Upper lobe of left lung (tissue), 6 donors: ENCODE measurements around the gene GDF11. TPM values are rescaled to one million over a fixed set of nuclear protein-coding genes. Genes with fewer than 3 reads are reported as not detected.

ENCODE experiments used
- ATAC-seq, 2 donors: fragments of 200-7000 bp; cut with Tn5 transposase; one replicate each; pipeline ENCODE4 v1.9.1; 2022; ENCODE audit warnings: mild to moderate bottlenecking in 2 of 2, moderate library complexity in 2 of 2; ENCODE audit not compliant: low FRiP score in 2 of 2
- DNase-seq, 2 donors: peaks; one replicate each; pipeline ENCODE4 v3.0.0-alpha.2; 2019 to 2020
- H3K27ac ChIP-seq, 4 donors: fragments of 200-600 bp; sonication (generic); one replicate each; pipeline ENCODE4 v1.5.1; 2016 to 2019
- H3K27me3 ChIP-seq, 4 donors: fragments of 200-600 bp; sonication (generic); one replicate each; pipeline ENCODE4 v1.5.1; 2017 to 2019
- H3K36me3 ChIP-seq, 4 donors: fragments of 200-600 bp; sonication (generic); one replicate each; pipeline ENCODE4 v1.5.1; 2016 to 2019
- H3K4me1 ChIP-seq, 4 donors: fragments of 200-600 bp; sonication (generic); one replicate each; pipeline ENCODE4 v1.5.1; 2018 to 2019
- H3K4me3 ChIP-seq, 4 donors: fragments of 200-600 bp; sonication (generic); one replicate each; pipeline ENCODE4 v1.5.1; 2017 to 2019; ENCODE audit warnings: mild to moderate bottlenecking in 2 of 4, moderate library complexity in 1 of 4
- H3K9me3 ChIP-seq, 4 donors: fragments of 200-600 bp; sonication (generic); one replicate each; pipeline ENCODE4 v1.5.1; 2018 to 2019
- CTCF ChIP-seq, 6 experiments: fragments of 450-650 bp in 4 of 6; fragments of 200-600 bp in 2 of 6; sonication (generic) in 2 of 6; IDR thresholded peaks; one replicate each; pipeline ENCODE4 v1.5.1; 2016 to 2019; ENCODE audit warnings: antibody characterized with exemption in 6 of 6
- EP300 ChIP-seq, 4 donors: sonication (generic); formaldehyde crosslinking; IDR thresholded peaks; one replicate each; pipeline ENCODE4 v1.5.1; 2017; ENCODE audit warnings: antibody characterized with exemption in 4 of 4, control low read depth in 2 of 4
- POLR2A ChIP-seq, 4 donors: fragments of 450-650 bp; IDR thresholded peaks; one replicate each; pipeline ENCODE4 v1.5.1; 2016 to 2017; ENCODE audit warnings: antibody characterized with exemption in 4 of 4, mild to moderate bottlenecking in 2 of 4
- POLR2AphosphoS5 ChIP-seq, 2 donors: sonication (generic); formaldehyde crosslinking; IDR thresholded peaks; one replicate each; pipeline ENCODE4 v1.5.1; 2017; ENCODE audit warnings: antibody characterized with exemption in 2 of 2
- WGBS, 2 donors: methylation state at CpG; one replicate each; pipeline ENCODE4 v1.1.5; 2017 to 2018; 5-methylcytosine and 5-hydroxymethylcytosine counted together
- total RNA-seq, 6 donors: library from RNA; depleted of rRNA in 4 of 6; stranded (reverse); fragments of >200 nt in 4 of 6; gene quantifications; one replicate each; pipeline versions ENCODE4 v1.1.0 to v1.2.1, GENCODE V29; 2016 to 2021
- donor health status: DM: no; HTN: no; CAD: no; lungs with moderate emphysema.
- donor health status: DM: no; HTN: yes; CAD: no; lungs with severe emphysema.

Gene GDF11
- total RNA-seq, 6 donors from 2014 or later, result 1.0 to 6.8 (median 2.3) TPM

GRCh38 chr12:55788546-55788945, 45.6 kb downstream of the GDF11 start:
- DNase-seq (no peak), ATAC-seq (no peak)
- TF ChIP-seq CTCF (IDR thresholded peaks at IDR 0.05), result no peak
- TF ChIP-seq EP300 (IDR thresholded peaks at IDR 0.05), result no peak
- no peak for TF ChIP-seq POLR2A (IDR thresholded peaks at IDR 0.05)
- TF ChIP-seq POLR2AphosphoS5 (IDR thresholded peaks at IDR 0.05), result no peak
- 86 to 96% methylated on average over 7 of the region's 7 CpGs for WGBS, 2 donors
- H3K36me3 ChIP-seq, result peaks cover 15 to 96% (median 71%) of the 10 kb centered on the region in 4 donors
- H3K4me1 ChIP-seq, result no peaks in the 10 kb centered on the region
- H3K27me3 ChIP-seq, result no peaks in the 10 kb centered on the region
- no peak overlapping the region for H3K27ac ChIP-seq
- H3K4me3 ChIP-seq, result no peak overlapping the region
- no peaks in the 10 kb centered on the region for H3K9me3 ChIP-seq

DNA sequence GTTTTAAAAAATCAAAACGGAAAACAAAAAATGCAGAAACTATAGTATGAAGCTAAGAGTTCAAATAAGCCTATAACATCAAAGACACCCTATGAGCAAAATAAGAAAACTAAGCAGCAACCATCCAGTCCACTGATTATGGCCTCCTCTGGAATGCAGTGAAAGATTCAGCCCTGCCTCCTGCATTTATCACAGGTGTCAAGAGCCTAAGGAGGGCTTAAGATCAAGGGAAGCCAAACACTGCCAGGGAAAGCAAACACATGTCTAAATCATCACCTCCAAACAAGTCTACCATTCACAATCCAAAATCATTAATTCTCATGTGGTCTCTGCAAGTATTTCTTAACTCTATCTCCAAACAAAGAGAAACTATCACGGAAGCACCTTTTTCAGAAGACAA, 46.2 kb downstream of the GDF11 start:
- TF ChIP-seq CTCF (IDR thresholded peaks at IDR 0.05) (no peak), POLR2A (IDR thresholded peaks at IDR 0.05) (no peak), POLR2AphosphoS5 (IDR thresholded peaks at IDR 0.05) (no peak), EP300 (IDR thresholded peaks at IDR 0.05) (no peak)
- DNase-seq (no peak), ATAC-seq (no peak)
- H3K4me3 ChIP-seq, result no peak overlapping the region
- no peaks in the 10 kb centered on the region for H3K4me1 ChIP-seq
- no peaks in the 10 kb centered on the region for H3K27me3 ChIP-seq
- H3K27ac ChIP-seq, result no peak overlapping the region
- H3K36me3 ChIP-seq, result peaks cover 14 to 96% (median 71%) of the 10 kb centered on the region in 4 donors
- H3K9me3 ChIP-seq, result no peaks in the 10 kb centered on the region
- WGBS, 2 donors, result 85 to 88% methylated on average over 2 of the region's 2 CpGs

DNA sequence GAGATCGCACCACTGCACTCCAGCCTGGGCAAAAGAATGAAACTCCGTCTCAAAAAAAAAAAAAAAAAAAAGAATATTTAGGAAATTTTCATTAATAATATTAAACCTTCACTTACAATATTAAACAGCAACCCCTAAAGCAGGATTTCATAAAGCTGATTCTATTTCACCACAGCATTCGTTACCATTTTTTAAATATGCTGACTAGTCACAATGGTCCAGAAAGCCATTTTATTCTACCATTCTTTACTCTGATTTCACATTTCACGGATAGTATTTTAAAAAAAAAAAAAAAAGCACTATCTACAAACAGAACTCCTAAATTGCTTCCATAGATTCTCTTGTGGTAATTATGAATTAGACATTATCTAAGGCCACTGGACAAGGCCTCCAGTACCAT, 47.0 kb downstream of the GDF11 start:
- 95 to 96% methylated on average over 4 of the region's 4 CpGs for WGBS, 2 donors
- Histone ChIP-seq H3K4me3 (no peak overlapping the region), H3K27me3 (no peaks in the 10 kb centered on the region), H3K36me3 (peaks cover 21 to 96% (median 71%) of the 10 kb centered on the region in 4 donors), H3K9me3 (no peaks in the 10 kb centered on the region), H3K27ac (no peak overlapping the region), H3K4me1 (no peaks in the 10 kb centered on the region)
- TF ChIP-seq POLR2A (IDR thresholded peaks at IDR 0.05) (no peak), POLR2AphosphoS5 (IDR thresholded peaks at IDR 0.05) (no peak), EP300 (IDR thresholded peaks at IDR 0.05) (no peak), CTCF (IDR thresholded peaks at IDR 0.05) (no peak)
- ATAC-seq (no peak), DNase-seq (no peak)

DNA sequence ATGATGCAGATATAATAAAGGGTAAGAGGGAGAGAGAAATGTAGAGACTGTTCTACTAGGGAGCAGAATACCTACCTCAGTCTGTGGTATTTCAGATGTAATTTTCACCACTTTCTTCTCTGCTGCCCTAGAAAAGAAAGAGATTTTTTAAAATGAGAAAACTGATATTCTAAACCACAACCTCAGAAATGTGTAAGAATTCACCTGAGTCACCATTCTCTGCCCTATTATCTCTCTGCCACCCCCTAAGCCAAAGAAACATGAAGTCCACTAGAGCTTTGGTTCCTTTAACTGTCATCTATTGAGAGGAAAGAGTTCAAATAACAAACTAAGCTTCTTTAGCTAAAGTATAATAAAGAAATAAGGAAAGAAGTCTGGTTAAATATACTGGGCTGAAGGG, 53.0 kb downstream of the GDF11 start:
- Histone ChIP-seq H3K4me1 (no peaks in the 10 kb centered on the region), H3K4me3 (no peak overlapping the region), H3K36me3 (peaks cover 30 to 94% (median 63%) of the 10 kb centered on the region in 4 donors), H3K27me3 (no peaks in the 10 kb centered on the region), H3K27ac (no peak overlapping the region), H3K9me3 (no peaks in the 10 kb centered on the region)
- DNase-seq (no peak), ATAC-seq (no peak)
- TF ChIP-seq POLR2A (IDR thresholded peaks at IDR 0.05) (no peak), CTCF (IDR thresholded peaks at IDR 0.05) (no peak), EP300 (IDR thresholded peaks at IDR 0.05) (no peak), POLR2AphosphoS5 (IDR thresholded peaks at IDR 0.05) (no peak)

DNA sequence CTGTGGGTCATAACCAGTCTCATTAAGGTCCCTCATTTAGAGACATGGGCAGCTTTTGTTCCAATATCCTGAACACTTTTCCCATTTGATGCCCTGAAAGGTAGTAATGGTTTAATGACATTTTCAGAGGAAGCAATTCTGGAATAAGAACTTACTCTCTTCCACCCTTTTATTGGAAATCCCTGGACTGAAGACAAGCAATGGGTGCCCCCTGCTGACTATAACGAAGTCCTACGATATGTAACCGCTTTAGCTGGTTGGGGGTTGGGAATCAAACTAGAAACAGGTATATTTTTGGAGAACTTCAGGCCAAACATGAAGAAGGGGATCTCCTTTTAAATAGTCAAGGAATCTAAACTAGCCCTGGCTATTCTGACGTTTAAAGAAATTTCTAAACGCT, 54.1 kb downstream of the GDF11 start:
- H3K4me1 ChIP-seq, result no peaks in the 10 kb centered on the region
- H3K9me3 ChIP-seq, result no peaks in the 10 kb centered on the region
- peaks cover 30 to 95% (median 70%) of the 10 kb centered on the region in 4 donors for H3K36me3 ChIP-seq
- no peak overlapping the region for H3K27ac ChIP-seq
- ATAC-seq (no peak), DNase-seq (no peak)
- 60 to 63% methylated on average over 5 of the region's 5 CpGs for WGBS, 2 donors
- no peak overlapping the region for H3K4me3 ChIP-seq
- TF ChIP-seq CTCF (IDR thresholded peaks at IDR 0.05) (peak in 3 of 6 experiments; percentile 6 to 37 (median 16)), POLR2A (IDR thresholded peaks at IDR 0.05) (no peak)
- no peaks in the 10 kb centered on the region for H3K27me3 ChIP-seq
